K562 (cell line): ENCODE results near the gene MAP7D1. TPM values are rescaled to one million over a fixed set of nuclear protein-coding genes. Genes with fewer than 3 reads are reported as not detected.
A peak's percentile ranks its signal among the peaks of the same experiment; 100 is the strongest.

Experiments used
- DMBX1 ChIP-seq: fragments of 250-450 bp; sonication (Bioruptor Pico); IDR thresholded peaks from 2 replicates; pipeline ENCODE4 v1.8.0; 2022; ENCODE audit warnings: inconsistent platforms, mild to moderate bottlenecking, moderate library complexity, borderline replicate concordance
- EWSR1 ChIP-seq: fragments of 450-650 bp; IDR thresholded peaks from 2 replicates; pipeline ENCODE4 v1.6.1; 2018; ENCODE audit warnings: borderline replicate concordance, mild to moderate bottlenecking, low read depth, moderate library complexity; ENCODE audit not compliant: partially characterized antibody
- HDAC2 ChIP-seq: fragments of 450-650 bp; IDR thresholded peaks from 2 replicates; pipeline ENCODE4 v1.6.1; 2016; ENCODE audit warnings: mild to moderate bottlenecking
- HMGN3 ChIP-seq: IDR thresholded peaks from 2 replicates; pipeline ENCODE4 v1.6.1; 2011; ENCODE audit warnings: borderline replicate concordance, low read depth, mild to moderate bottlenecking, mixed read lengths, low read length; ENCODE audit not compliant: insufficient read length; ENCODE audit errors: extremely low read depth
- KAT2B ChIP-seq: IDR thresholded peaks from one replicate; pipeline ENCODE4 v1.6.1; 2012; ENCODE audit warnings: low read depth, mild to moderate bottlenecking, control low read depth, inconsistent platforms, low read length, moderate library complexity
- KLF13 ChIP-seq: fragments of 450-650 bp; IDR thresholded peaks from 2 replicates; pipeline ENCODE4 v1.6.1; 2016; ENCODE audit warnings: missing genetic modification characterization, low read depth, mild to moderate bottlenecking, missing compliant biosample characterization, moderate library complexity, borderline replicate concordance
- MAFK ChIP-seq: IDR thresholded peaks from 2 replicates; pipeline ENCODE4 v1.6.1; 2011; ENCODE audit warnings: low read length, improper control_type of control experiment
- NUFIP1 ChIP-seq: fragments of 450-650 bp; IDR thresholded peaks from 2 replicates; pipeline ENCODE4 v1.6.1; 2018; ENCODE audit not compliant: partially characterized antibody
- RFX7 ChIP-seq: fragments of 250-450 bp; sonication (Bioruptor Pico); IDR thresholded peaks from 2 replicates; pipeline ENCODE4 v1.5.1; 2021; ENCODE audit warnings: mild to moderate bottlenecking
- RNF219 ChIP-seq: fragments of 250-450 bp; sonication (Bioruptor Pico); IDR thresholded peaks from 2 replicates; pipeline ENCODE4 v1.5.0; 2022; ENCODE audit warnings: mild to moderate bottlenecking
- SMARCA5 ChIP-seq: fragments of 450-650 bp; IDR thresholded peaks from 2 replicates; pipeline ENCODE4 v1.6.1; 2016
- SRSF9 ChIP-seq: fragments of 200-400 bp; formaldehyde crosslinking; IDR thresholded peaks from 2 replicates; pipeline ENCODE4 v1.6.1; 2017; ENCODE audit warnings: low read depth, low read length, borderline replicate concordance
- TCF3 ChIP-seq: sonication (generic); formaldehyde crosslinking; IDR thresholded peaks from 2 replicates; pipeline ENCODE4 v1.4.0; 2020; ENCODE audit warnings: mild to moderate bottlenecking, missing genetic modification reagents
- ZFPM2 ChIP-seq: fragments of 250-450 bp; sonication (Bioruptor Pico); IDR thresholded peaks from 2 replicates; pipeline ENCODE4 v1.5.1; 2022; ENCODE audit warnings: mild to moderate bottlenecking
- ZNF174 ChIP-seq: fragments of 250-450 bp; sonication (Bioruptor Pico); IDR thresholded peaks from 2 replicates; pipeline ENCODE4 v1.4.0; 2020; ENCODE audit warnings: mild to moderate bottlenecking
- ZNF253 ChIP-seq: fragments of 250-450 bp; sonication (Bioruptor Pico); conservative IDR thresholded peaks from 2 replicates; pipeline ENCODE4 v1.6.1; 2021; ENCODE audit warnings: mild to moderate bottlenecking
- ZNF3 ChIP-seq: fragments of 250-450 bp; sonication (Bioruptor Pico); IDR thresholded peaks from 2 replicates; pipeline ENCODE4 v1.5.0; 2021; ENCODE audit warnings: mild to moderate bottlenecking, moderate library complexity
- polyA plus RNA-seq, 8 experiments: library from polyadenylated mRNA; depleted of rRNA in 4 of 8; stranded (reverse) in 5 of 8; unstranded in 3 of 8; fragments of >200 nt; fragmentation: Nextera tagmentation in 2 of 8; fragmentation: Illumina TruSeq in 1 of 8; extraction: Ambion mirVana in 2 of 8; extraction: Trizol in 1 of 8; gene quantifications; 2 replicates each; pipeline versions ENCODE4 v1.2.1 to v1.2.3, GENCODE V29; 2011 to 2014; ENCODE audit warnings: inconsistent platforms in 1 of 8, missing spikeins in 1 of 8
- total RNA-seq, 7 experiments: library from RNA; depleted of rRNA in 6 of 7; stranded (reverse); fragments of >200 nt in 6 of 7; fragmentation: Illumina TruSeq in 2 of 7; extraction: Trizol in 2 of 7; gene quantifications; 2 replicates each; pipeline versions ENCODE4 v1.2.1 to v1.2.3, GENCODE V29; 2011 to 2021; ENCODE audit warnings: low replicate concordance in 1 of 7
- TF ChIP-seq, protein P1 (sequence below), 2 experiments: fragments of 450-650 bp in 1 of 2; sonication (generic) in 1 of 2; formaldehyde crosslinking in 1 of 2; IDR thresholded peaks; 2 replicates each; pipeline versions ENCODE4 v1.7.1 to v1.9.0; 2016 to 2022; ENCODE audit warnings: inconsistent platforms in 1 of 2, mild to moderate bottlenecking in 1 of 2, missing genetic modification reagents in 1 of 2

Gene MAP7D1
- total and polyA plus RNA-seq, 9 of the 15 experiments (the other 6 are each of a cell fraction or from before 2014, with no cell fraction given), result 3.6 to 108 (median 34.5) TPM

DNA sequence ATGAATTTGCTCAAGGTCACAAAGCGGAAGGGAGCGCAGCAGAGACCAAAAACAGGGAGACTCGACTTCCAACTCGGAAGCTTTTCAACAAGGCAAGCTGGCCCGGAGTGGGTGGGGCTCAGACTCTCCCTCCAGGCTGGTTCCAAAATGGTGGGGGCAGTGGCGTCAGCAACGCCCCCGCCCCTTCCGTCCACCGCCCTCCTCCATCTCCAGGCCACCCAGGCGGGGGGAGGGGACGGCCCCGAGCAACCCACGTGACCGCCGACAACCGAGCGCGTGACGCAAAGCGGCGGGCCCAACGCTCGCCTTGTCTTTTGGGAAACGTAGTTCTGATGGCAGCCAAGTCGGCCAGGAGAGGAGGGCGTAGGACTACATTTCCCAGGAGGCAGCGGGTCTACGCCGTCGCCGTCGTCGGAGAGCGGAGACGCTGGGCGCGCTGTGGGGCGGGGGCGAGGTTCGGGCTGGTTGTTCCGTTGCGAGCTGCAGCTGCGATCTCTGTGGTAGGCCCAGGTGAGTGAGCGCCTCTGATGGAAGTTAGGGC lies 68.1 kb downstream of the MAP7D1 start, which contains the start of gene THRAP3 (continued):
- no peak for TF ChIP-seq KAT2B
- TF ChIP-seq RFX7 (CRISPR knock-in tag), result no peak
- TF ChIP-seq ZFPM2 (CRISPR knock-in tag), result no peak
- TF ChIP-seq ZNF3 (CRISPR knock-in tag), result no peak
- no peak for TF ChIP-seq NUFIP1
- TF ChIP-seq TCF3 (CRISPR knock-in tag), result no peak; the same call in 1 of the 2 replicates
- no peak for TF ChIP-seq MAFK
- peak; percentile 91; the same call in 1 of the 2 replicates for TF ChIP-seq KLF13
- no peak for TF ChIP-seq EWSR1
- no peak for TF ChIP-seq SMARCA5
- TF ChIP-seq HDAC2, result no peak
- TF ChIP-seq ZNF174 (CRISPR knock-in tag), result no peak
- TF ChIP-seq ZNF253 (CRISPR knock-in tag), result no peak
- TF ChIP-seq, protein P1, sequence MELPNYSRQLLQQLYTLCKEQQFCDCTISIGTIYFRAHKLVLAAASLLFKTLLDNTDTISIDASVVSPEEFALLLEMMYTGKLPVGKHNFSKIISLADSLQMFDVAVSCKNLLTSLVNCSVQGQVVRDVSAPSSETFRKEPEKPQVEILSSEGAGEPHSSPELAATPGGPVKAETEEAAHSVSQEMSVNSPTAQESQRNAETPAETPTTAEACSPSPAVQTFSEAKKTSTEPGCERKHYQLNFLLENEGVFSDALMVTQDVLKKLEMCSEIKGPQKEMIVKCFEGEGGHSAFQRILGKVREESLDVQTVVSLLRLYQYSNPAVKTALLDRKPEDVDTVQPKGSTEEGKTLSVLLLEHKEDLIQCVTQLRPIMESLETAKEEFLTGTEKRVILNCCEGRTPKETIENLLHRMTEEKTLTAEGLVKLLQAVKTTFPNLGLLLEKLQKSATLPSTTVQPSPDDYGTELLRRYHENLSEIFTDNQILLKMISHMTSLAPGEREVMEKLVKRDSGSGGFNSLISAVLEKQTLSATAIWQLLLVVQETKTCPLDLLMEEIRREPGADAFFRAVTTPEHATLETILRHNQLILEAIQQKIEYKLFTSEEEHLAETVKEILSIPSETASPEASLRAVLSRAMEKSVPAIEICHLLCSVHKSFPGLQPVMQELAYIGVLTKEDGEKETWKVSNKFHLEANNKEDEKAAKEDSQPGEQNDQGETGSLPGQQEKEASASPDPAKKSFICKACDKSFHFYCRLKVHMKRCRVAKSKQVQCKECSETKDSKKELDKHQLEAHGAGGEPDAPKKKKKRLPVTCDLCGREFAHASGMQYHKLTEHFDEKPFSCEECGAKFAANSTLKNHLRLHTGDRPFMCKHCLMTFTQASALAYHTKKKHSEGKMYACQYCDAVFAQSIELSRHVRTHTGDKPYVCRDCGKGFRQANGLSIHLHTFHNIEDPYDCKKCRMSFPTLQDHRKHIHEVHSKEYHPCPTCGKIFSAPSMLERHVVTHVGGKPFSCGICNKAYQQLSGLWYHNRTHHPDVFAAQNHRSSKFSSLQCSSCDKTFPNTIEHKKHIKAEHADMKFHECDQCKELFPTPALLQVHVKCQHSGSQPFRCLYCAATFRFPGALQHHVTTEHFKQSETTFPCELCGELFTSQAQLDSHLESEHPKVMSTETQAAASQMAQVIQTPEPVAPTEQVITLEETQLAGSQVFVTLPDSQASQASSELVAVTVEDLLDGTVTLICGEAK (IDR thresholded peaks at IDR 0.05), result peak; percentile 85
- TF ChIP-seq, protein P1 (CRISPR knock-in tag; IDR thresholded peaks at IDR 0.05), result no peak
- TF ChIP-seq SRSF9, result no peak
- TF ChIP-seq HMGN3, result peak; percentile 99
- no peak for TF ChIP-seq RNF219 (CRISPR knock-in tag)
- TF ChIP-seq DMBX1 (CRISPR knock-in tag), result 0 out of 2 replicates have a peak, but pooled peaks have one; percentile 15
